Large intestine (tissue), 3 donors: ENCODE data around the gene ABCG1. TPM values are rescaled to one million over a fixed set of nuclear protein-coding genes. Genes with fewer than 3 reads are reported as not detected.

ENCODE experiments used
- DNase-seq, 2 donors: peaks; one replicate each; pipeline versions ENCODE4 v3.0.0 to v3.0.0-alpha.2; 2013
- H3K27ac ChIP-seq: one replicate; pipeline ENCODE4 v1.5.1; 2013; ENCODE audit warnings: low read length
- H3K27me3 ChIP-seq: 2 replicates; pipeline ENCODE4 v1.6.1; 2013; ENCODE audit warnings: low read length; ENCODE audit not compliant: control insufficient read depth, insufficient read depth
- H3K36me3 ChIP-seq: 2 replicates; pipeline ENCODE4 v1.6.1; 2013; ENCODE audit warnings: low read length; ENCODE audit not compliant: control insufficient read depth, insufficient read depth
- H3K4me1 ChIP-seq: one replicate; pipeline ENCODE4 v1.6.1; 2013; ENCODE audit warnings: low read length; ENCODE audit not compliant: control insufficient read depth, insufficient read depth
- H3K4me3 ChIP-seq: one replicate; pipeline ENCODE4 v1.5.1; 2013; ENCODE audit warnings: low read length
- H3K9me3 ChIP-seq: one replicate; pipeline ENCODE4 v1.6.1; 2013; ENCODE audit warnings: mild to moderate bottlenecking, low read depth, low read length, moderate library complexity; ENCODE audit not compliant: control insufficient read depth
- WGBS: methylation state at CpG from one replicate; pipeline ENCODE4 v1.1.5; 2013; ENCODE audit warnings: low lambda C conversion rate; ENCODE audit not compliant: insufficient coverage; 5-methylcytosine and 5-hydroxymethylcytosine counted together
- polyA plus RNA-seq: library from polyadenylated mRNA; unstranded; fragments of 120-200 nt; gene quantifications from one replicate; pipeline ENCODE4 v1.2.1, GENCODE V29; 2013

The ABCG1 gene
- polyA plus RNA-seq, 1 donor = 6.4 TPM

GRCh38 chr21:42252325-42252654 is 33.4 kb downstream of the ABCG1 start:
- Histone ChIP-seq H3K36me3 (no peaks in the 10 kb centered on the region), H3K4me3 (no peak overlapping the region), H3K4me1 (no peaks in the 10 kb centered on the region), H3K27ac (no peak overlapping the region), H3K27me3 (no peaks in the 10 kb centered on the region), H3K9me3 (no peaks in the 10 kb centered on the region)
- no peak for DNase-seq
- WGBS = no CpG with 5 or more reads among the region's 8 CpGs

- Histone ChIP-seq H3K27me3 (no peaks in the 10 kb centered on the region), H3K36me3 (no peaks in the 10 kb centered on the region), H3K27ac (no peak overlapping the region), H3K4me1 (no peaks in the 10 kb centered on the region), H3K9me3 (no peaks in the 10 kb centered on the region), H3K4me3 (no peak overlapping the region)
- no peak for DNase-seq
- no CpG with 5 or more reads among the region's 11 CpGs for WGBS
These were observed 33.9 kb downstream of the ABCG1 start for GRCh38 chr21:42252778-42253340.

GRCh38 chr21:42253466-42253865 is 34.5 kb downstream of the ABCG1 start:
- Histone ChIP-seq H3K36me3 (no peaks in the 10 kb centered on the region), H3K4me3 (no peak overlapping the region), H3K9me3 (no peaks in the 10 kb centered on the region), H3K27ac (no peak overlapping the region), H3K4me1 (no peaks in the 10 kb centered on the region), H3K27me3 (no peaks in the 10 kb centered on the region)
- no CpG with 5 or more reads among the region's 8 CpGs for WGBS
- DNase-seq = no peak

GRCh38 chr21:42254083-42254482 is 35.1 kb downstream of the ABCG1 start:
- H3K27me3 ChIP-seq = no peaks in the 10 kb centered on the region
- DNase-seq = no peak
- H3K9me3 ChIP-seq = no peaks in the 10 kb centered on the region
- no peaks in the 10 kb centered on the region for H3K36me3 ChIP-seq
- no peak overlapping the region for H3K4me3 ChIP-seq
- no peaks in the 10 kb centered on the region for H3K4me1 ChIP-seq
- no CpG with 5 or more reads among the region's 6 CpGs for WGBS
- H3K27ac ChIP-seq = no peak overlapping the region

GRCh38 chr21:42254651-42255601 is 36.0 kb downstream of the ABCG1 start:
- Histone ChIP-seq H3K4me3 (no peak overlapping the region), H3K27me3 (no peaks in the 10 kb centered on the region), H3K4me1 (no peaks in the 10 kb centered on the region), H3K36me3 (no peaks in the 10 kb centered on the region), H3K9me3 (no peaks in the 10 kb centered on the region), H3K27ac (no peak overlapping the region)
- WGBS = 100% methylated on average over 1 of the region's 17 CpGs
- DNase-seq = no peak

GRCh38 chr21:42255825-42256224 is 36.9 kb downstream of the ABCG1 start:
- Histone ChIP-seq H3K27me3 (no peaks in the 10 kb centered on the region), H3K4me1 (no peaks in the 10 kb centered on the region), H3K27ac (no peak overlapping the region), H3K9me3 (no peaks in the 10 kb centered on the region), H3K4me3 (no peak overlapping the region), H3K36me3 (no peaks in the 10 kb centered on the region)
- WGBS = no CpG with 5 or more reads among the region's 4 CpGs
- no peak for DNase-seq

- Histone ChIP-seq H3K4me1 (no peaks in the 10 kb centered on the region), H3K36me3 (no peaks in the 10 kb centered on the region)
These were observed 37.4 kb downstream of the ABCG1 start for GRCh38 chr21:42256316-42256715.

GRCh38 chr21:42257091-42257765 is 38.3 kb downstream of the ABCG1 start:
- H3K36me3 ChIP-seq = no peaks in the 10 kb centered on the region
- no peaks in the 10 kb centered on the region for H3K27me3 ChIP-seq
- no peak overlapping the region for H3K27ac ChIP-seq
- no CpG with 5 or more reads among the region's 12 CpGs for WGBS
- H3K4me1 ChIP-seq = no peaks in the 10 kb centered on the region
- no peaks in the 10 kb centered on the region for H3K9me3 ChIP-seq
- no peak overlapping the region for H3K4me3 ChIP-seq
- no peak for DNase-seq

More at GRCh38 chr21:42256316-42256715, 37.4 kb downstream of the ABCG1 start:
- no peak for DNase-seq
- no peak overlapping the region for H3K4me3 ChIP-seq
- H3K27me3 ChIP-seq = no peaks in the 10 kb centered on the region
- WGBS = no CpG with 5 or more reads among the region's 4 CpGs
- H3K9me3 ChIP-seq = no peaks in the 10 kb centered on the region
- H3K27ac ChIP-seq = no peak overlapping the region

GRCh38 chr21:42258150-42258884 is 39.4 kb downstream of the ABCG1 start:
- H3K9me3 ChIP-seq = no peaks in the 10 kb centered on the region
- H3K27me3 ChIP-seq = no peaks in the 10 kb centered on the region
- H3K4me3 ChIP-seq = no peak overlapping the region
- no peak overlapping the region for H3K27ac ChIP-seq
- peak; percentile 35 to 54 for DNase-seq
- no peaks in the 10 kb centered on the region for H3K36me3 ChIP-seq
- no peaks in the 10 kb centered on the region for H3K4me1 ChIP-seq
- 0% methylated on average over 1 of the region's 4 CpGs for WGBS

- Histone ChIP-seq H3K4me1 (no peaks in the 10 kb centered on the region), H3K27ac (no peak overlapping the region), H3K9me3 (no peaks in the 10 kb centered on the region), H3K27me3 (no peaks in the 10 kb centered on the region), H3K36me3 (no peaks in the 10 kb centered on the region), H3K4me3 (no peak overlapping the region)
- DNase-seq = no peak
- no CpG with 5 or more reads among the region's 9 CpGs for WGBS
These were observed 40.0 kb downstream of the ABCG1 start for GRCh38 chr21:42258885-42259407.
